HFF-Myc (cell line): ENCODE measurements around the gene EFNA2.
"Not testable (repeated sequence)": the region's sequence is repeated elsewhere in the genome, so short reads cannot be mapped to it uniquely, and the experiment has no call there.

ENCODE experiments used
- DNase-seq: peaks from one replicate; pipeline ENCODE4 v3.0.0-alpha.2; 2011; ENCODE audit warnings: low read depth; ENCODE audit errors: extremely low read depth
- H3K4me3 ChIP-seq: replicated peaks from 2 replicates; pipeline ENCODE4 v1.5.1; 2011; ENCODE audit warnings: low read depth, mild to moderate bottlenecking, control low read depth, low read length
- TF ChIP-seq, protein P1 (sequence below): IDR thresholded peaks from 2 replicates; pipeline ENCODE4 v1.5.1; 2012; ENCODE audit warnings: mild to moderate bottlenecking, low read depth, low read length, control low read depth; ENCODE audit errors: missing control alignments

The EFNA2 gene

DNA sequence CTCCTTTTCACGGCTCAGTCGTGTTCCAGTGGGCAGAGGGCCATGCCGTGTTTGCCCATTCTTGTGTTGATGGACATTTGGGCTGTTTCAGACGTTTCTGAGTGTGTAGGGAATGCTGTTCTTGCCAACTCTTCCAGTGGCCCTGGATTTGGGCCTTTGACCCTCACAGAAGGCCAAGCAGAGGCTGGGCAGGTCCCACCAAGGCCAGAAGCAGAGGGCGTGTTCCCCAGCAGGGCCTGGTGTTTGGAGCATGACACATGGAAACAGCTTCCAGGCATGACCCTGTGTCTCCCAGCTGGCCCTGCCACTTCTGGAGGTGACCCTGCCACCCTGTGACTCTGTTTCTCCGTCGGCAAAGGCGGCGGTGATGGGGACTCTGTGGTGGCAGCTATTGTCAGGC lies 35.9 kb downstream of the EFNA2 start:
- no peak overlapping the region for H3K4me3 ChIP-seq
- TF ChIP-seq, protein P1, sequence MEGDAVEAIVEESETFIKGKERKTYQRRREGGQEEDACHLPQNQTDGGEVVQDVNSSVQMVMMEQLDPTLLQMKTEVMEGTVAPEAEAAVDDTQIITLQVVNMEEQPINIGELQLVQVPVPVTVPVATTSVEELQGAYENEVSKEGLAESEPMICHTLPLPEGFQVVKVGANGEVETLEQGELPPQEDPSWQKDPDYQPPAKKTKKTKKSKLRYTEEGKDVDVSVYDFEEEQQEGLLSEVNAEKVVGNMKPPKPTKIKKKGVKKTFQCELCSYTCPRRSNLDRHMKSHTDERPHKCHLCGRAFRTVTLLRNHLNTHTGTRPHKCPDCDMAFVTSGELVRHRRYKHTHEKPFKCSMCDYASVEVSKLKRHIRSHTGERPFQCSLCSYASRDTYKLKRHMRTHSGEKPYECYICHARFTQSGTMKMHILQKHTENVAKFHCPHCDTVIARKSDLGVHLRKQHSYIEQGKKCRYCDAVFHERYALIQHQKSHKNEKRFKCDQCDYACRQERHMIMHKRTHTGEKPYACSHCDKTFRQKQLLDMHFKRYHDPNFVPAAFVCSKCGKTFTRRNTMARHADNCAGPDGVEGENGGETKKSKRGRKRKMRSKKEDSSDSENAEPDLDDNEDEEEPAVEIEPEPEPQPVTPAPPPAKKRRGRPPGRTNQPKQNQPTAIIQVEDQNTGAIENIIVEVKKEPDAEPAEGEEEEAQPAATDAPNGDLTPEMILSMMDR: no peak
- no peak for DNase-seq

DNA sequence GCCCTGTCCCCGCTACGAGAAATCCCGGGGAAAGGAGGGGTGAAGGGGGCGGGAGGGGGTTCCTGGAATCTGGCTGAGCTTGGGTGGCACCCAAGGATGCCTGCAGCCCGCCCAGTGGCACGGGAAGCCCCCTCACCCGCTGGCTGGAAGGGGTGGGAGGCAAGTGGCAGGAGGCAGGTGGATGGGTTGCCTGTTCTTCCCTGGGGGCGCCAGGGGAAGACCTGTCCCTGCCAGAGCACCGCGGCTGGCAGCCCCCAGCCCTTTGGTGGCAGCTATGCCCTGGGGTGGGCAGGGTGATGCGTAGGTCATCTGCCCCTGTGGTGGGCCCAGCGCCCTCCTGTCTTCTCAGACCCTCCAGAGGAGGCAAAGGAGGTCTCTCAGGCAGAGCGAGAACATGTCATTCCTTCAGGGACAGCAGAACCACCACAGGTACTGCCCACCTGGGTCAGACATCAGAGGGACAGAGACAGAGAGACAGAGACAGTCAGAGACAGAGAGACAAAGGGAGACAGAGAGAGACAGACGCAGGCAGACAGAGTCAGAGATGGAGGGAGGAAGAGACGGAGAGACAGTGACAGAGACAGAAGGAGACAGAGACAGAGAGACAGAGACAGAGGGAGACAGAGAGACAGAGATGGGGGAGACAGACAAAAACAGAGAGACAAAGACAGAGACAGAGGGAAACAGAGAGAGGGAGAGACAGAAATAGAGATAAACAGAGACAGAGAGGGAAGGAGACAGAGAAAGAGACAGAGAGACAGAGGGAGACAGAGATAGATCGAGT lies 36.7 kb downstream of the EFNA2 start:
- no peak overlapping the region for H3K4me3 ChIP-seq
- TF ChIP-seq, protein P1: no peak
- DNase-seq: no peak

DNA sequence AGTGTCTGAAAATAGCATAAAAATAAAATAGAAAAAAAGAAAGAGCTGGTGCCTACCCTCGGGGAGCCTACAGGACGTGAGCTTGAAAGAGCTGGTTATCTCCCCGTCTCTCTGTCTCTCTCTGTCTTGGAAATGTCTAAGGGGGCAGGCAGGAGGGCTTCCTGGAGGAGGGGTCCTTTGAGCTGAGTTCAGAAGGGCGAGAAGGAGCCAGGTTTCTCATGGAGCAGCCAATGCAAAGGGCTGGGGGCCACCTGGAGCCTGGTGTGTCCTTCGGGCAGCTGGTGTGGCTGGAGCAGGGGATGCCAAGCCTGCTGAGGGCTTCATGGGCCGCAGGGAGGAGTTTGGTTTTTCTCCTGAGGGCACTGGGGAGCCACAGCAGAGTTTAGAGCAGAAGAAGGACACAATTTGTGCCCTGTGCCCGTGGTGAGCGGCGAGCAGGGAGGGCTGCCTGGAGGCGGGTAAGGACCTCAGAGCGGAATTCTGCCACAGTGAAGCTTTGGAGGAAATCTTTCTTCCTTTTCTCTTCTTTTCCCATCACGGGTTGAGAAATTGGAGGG lies 38.7 kb downstream of the EFNA2 start:
- no peak overlapping the region for H3K4me3 ChIP-seq
- no peak for DNase-seq
- TF ChIP-seq, protein P1: no peak

DNA sequence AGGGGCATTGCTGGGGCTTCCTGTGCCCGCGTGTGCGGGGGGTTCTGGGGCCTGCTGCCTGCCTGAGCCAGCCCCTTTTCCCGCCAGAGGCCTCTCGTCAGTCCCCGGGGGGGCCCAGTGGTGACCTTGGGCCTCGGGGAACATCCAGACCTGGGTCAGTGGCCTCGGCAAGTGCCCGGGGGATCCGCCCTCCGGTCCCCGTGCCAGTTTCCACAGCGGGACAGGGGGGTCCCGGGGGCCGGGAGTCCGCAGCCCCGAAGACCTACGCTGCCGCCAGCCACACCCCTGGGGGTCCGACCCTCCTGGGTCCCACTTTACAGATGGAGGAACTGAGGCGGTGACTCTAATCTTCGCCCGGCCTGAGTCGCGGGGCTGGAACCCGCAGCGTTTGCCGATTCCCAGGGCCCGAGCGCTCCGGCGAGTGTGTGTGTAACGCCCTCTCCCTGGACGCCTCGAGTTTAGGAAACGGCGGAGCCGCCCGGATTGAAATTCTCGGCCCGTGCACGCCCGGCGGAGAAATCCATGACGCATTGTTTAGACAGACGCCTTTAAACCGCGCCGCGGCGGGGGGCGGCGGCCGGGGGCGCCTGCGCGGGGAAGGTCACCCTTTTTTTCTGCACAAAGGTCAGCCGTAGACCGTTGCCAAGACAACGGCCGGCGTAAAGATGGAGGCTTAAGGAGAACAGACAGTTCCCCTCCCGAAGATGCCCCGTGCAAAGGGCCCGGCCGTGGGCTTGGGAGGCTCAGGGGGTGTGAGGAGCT lies 39.3 kb downstream of the EFNA2 start:
- DNase-seq: peak; percentile 9
- TF ChIP-seq, protein P1: no peak
- peak overlapping the region; percentile 34 for H3K4me3 ChIP-seq

DNA sequence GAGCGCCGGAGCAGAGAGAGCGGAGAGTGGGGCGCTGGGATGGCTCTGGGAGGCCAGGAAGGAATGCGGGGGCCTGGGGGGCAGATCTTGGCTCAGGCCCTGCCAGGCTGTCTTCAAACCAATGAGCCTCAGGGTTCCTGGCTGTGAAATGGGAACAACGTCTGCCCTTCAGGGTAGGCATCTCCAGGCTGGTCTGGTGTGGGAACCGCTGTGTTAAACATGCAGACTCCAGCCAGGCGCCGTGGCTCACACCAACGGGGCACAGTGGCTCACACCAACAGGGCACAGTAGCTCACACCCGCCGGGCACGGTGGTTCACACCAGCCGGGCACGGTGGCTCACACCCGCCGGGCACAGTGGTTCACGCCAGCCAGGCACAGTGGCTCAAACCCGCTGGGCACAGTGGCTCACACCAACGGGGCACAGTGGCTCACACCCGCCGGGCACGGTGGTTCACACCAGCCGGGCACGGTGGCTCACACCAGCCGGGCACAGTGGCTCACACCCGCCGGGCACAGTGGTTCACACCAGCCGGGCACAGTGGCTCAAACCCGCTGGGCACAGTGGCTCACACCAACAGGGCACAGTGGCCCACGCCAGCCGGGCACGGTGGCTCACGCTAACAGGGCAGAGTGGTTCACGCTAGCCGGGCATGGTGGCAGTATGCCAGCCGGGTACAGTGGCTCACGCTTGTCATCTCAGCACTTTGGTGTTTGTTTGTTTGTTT lies 40.1 kb downstream of the EFNA2 start:
- no peak for DNase-seq
- TF ChIP-seq, protein P1: no peak
- H3K4me3 ChIP-seq: peak overlapping the region; percentile 34

DNA sequence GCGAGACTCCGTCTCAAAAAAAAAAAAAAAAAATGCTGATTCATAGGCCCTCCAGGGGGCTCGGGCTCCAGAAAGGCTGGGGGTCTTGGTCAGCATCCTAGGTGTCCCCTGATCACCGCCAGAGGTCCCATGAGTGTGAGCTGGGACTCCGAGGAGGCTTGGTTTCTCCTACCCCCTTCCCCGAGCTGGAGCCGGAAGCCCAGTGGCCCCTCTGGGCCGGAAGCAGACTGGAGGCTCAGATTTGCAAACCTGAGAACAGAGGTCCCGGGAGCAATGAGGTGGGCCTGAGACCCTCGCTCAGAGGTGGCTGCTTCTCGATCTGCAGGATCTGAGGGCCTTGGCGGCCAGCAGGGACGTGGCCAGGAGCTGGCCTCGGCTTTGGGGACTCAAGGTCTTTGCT lies 41.5 kb downstream of the EFNA2 start:
- TF ChIP-seq, protein P1: no peak
- DNase-seq: no peak
- no peak overlapping the region for H3K4me3 ChIP-seq

DNA sequence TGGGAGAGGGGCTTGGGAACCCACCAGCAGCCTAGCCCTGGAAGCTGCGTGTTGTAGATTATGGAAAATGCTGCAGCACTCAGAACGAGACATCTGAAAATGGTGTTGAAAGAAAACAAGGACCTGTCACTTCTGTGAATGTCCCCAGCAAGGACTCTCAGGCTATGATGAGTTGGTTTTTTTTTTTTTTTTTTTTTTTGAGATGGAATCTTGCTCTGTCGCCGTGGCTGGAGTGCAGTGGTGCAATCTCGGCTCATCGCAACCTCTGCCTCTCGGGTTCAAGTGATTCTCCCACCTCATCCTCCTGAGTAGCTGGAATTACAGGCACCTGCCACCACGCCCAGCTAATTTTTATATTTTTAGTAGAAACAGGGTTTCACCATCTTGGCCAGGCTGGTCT lies 46.5 kb downstream of the EFNA2 start:
- H3K4me3 ChIP-seq, DNase-seq: not testable (repeated sequence)
